ENCODE data around the gene PIGX. TPM values are rescaled to one million over a fixed set of nuclear protein-coding genes. Genes with fewer than 3 reads are reported as not detected.
A peak's percentile ranks its signal among the peaks of the same experiment; 100 is the strongest.

The PIGX gene
- total RNA-seq, 2 experiments from 2014 or later, result 43.7 to 47.1 TPM

DNA sequence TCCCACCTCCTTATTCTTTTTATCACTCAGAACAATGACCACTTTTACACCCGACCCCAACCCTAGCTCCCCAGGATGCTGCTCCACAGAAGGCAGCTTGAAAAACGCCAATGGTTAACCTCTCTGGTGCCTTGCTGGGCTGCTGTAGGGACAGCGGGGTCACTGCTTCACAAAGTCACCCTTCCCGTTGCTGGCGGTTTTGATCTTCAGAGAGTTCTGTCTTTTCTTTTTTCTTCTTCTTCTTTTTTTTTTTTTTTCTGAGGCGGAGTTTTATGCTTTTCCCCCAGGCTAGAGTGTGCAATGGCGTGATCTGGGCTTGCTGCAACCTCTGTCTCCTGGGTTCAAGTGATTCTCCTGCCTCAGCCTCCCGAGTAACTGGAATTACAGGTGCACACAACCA, 20.8 kb upstream of the PIGX start:
- no peak for DNase-seq
- Mint-ChIP-seq H3K9me3 (no peaks in the 10 kb centered on the region), H3K36me3 (ENCODE audit: low read depth) (no peaks in the 10 kb centered on the region), H3K4me1 (ENCODE audit: low read depth) (peaks cover 5% of the 10 kb centered on the region), H3K27me3 (no peaks in the 10 kb centered on the region), H3K27ac (no peak overlapping the region), H3K4me3 (no peak overlapping the region)
- TF ChIP-seq, protein P1, sequence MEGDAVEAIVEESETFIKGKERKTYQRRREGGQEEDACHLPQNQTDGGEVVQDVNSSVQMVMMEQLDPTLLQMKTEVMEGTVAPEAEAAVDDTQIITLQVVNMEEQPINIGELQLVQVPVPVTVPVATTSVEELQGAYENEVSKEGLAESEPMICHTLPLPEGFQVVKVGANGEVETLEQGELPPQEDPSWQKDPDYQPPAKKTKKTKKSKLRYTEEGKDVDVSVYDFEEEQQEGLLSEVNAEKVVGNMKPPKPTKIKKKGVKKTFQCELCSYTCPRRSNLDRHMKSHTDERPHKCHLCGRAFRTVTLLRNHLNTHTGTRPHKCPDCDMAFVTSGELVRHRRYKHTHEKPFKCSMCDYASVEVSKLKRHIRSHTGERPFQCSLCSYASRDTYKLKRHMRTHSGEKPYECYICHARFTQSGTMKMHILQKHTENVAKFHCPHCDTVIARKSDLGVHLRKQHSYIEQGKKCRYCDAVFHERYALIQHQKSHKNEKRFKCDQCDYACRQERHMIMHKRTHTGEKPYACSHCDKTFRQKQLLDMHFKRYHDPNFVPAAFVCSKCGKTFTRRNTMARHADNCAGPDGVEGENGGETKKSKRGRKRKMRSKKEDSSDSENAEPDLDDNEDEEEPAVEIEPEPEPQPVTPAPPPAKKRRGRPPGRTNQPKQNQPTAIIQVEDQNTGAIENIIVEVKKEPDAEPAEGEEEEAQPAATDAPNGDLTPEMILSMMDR (IDR thresholded peaks at IDR 0.05), result no peak
- no peak for ATAC-seq
- intact Hi-C loops (cut with micrococcal nuclease), result no loop called here
- ChIA-PET CTCF (interaction anchor here (11.3 kb wide), 1 partner anchor 83 kb away, joined by 310 read pairs; no protein-coding TSS in a partner anchor), POLR2A (interaction anchor here (0.5 kb wide), 1 partner anchor 107 kb away, joined by 3 read pairs; no protein-coding TSS in a partner anchor)

GRCh38 chr3:196694202-196694638, 18.0 kb upstream of the PIGX start:
- peak; percentile 45 for ATAC-seq
- intact Hi-C loops (cut with micrococcal nuclease), result no loop called here

GRCh38 chr3:196694941-196695848, 17.0 kb upstream of the PIGX start:
- Mint-ChIP-seq H3K4me1 (ENCODE audit: low read depth) (peaks cover 5% of the 10 kb centered on the region), H3K27me3 (no peaks in the 10 kb centered on the region), H3K4me3 (peak overlapping the region; percentile 44), H3K36me3 (ENCODE audit: low read depth) (no peaks in the 10 kb centered on the region), H3K27ac (peak overlapping the region; percentile 21), H3K9me3 (no peaks in the 10 kb centered on the region)
- CTCF ChIA-PET, result no interaction called here
- intact Hi-C loops (cut with micrococcal nuclease), result no loop called here
- ATAC-seq, result peak; percentile 29
- POLR2A ChIA-PET, result interaction anchor here (0.9 kb wide), 1 partner anchor 64 kb away, joined by 3 read pairs; no protein-coding TSS in a partner anchor
- TF ChIP-seq, protein P1 (IDR thresholded peaks at IDR 0.05), result no peak
- peak; percentile 35 for DNase-seq

More at GRCh38 chr3:196694202-196694638, 18.0 kb upstream of the PIGX start:
- ChIA-PET CTCF (interaction anchor here (0.7 to 11.3 kb wide), 8 partner anchors 10 to 189 kb away, joined by 3 to 310 read pairs (median 4); no protein-coding TSS in a partner anchor), POLR2A (interaction anchor here (0.7 to 1.0 kb wide), 2 partner anchors 14 to 148 kb away, joined by 3 to 5 read pairs; no protein-coding TSS in a partner anchor)
- Mint-ChIP-seq H3K4me3 (no peak overlapping the region), H3K27me3 (no peaks in the 10 kb centered on the region), H3K27ac (peak overlapping the region; percentile 57), H3K36me3 (ENCODE audit: low read depth) (no peaks in the 10 kb centered on the region), H3K4me1 (ENCODE audit: low read depth) (peaks cover 5% of the 10 kb centered on the region), H3K9me3 (no peaks in the 10 kb centered on the region)
- DNase-seq, result peak; percentile 39
- TF ChIP-seq, protein P1 (IDR thresholded peaks at IDR 0.05), result peak; percentile 37

GRCh38 chr3:196695849-196696226, 16.3 kb upstream of the PIGX start:
- H3K27me3 Mint-ChIP-seq, result no peaks in the 10 kb centered on the region
- peak overlapping the region; percentile 21 for H3K27ac Mint-ChIP-seq
- peaks cover 5% of the 10 kb centered on the region for H3K4me1 Mint-ChIP-seq (ENCODE audit: low read depth)
- CTCF ChIA-PET, result no interaction called here
- peak overlapping the region; percentile 44 for H3K4me3 Mint-ChIP-seq
- ATAC-seq (peak; percentile 54), DNase-seq (peak; percentile 25)
- no peaks in the 10 kb centered on the region for H3K36me3 Mint-ChIP-seq (ENCODE audit: low read depth)
- intact Hi-C loops (cut with micrococcal nuclease), result no loop called here
- POLR2A ChIA-PET, result interaction anchor here (0.5 to 0.9 kb wide), 2 partner anchors 64 to 510 kb away, joined by 3 read pairs; no protein-coding TSS in a partner anchor
- no peaks in the 10 kb centered on the region for H3K9me3 Mint-ChIP-seq
- TF ChIP-seq, protein P1 (IDR thresholded peaks at IDR 0.05), result no peak

Data from activated CD8-positive, alpha-beta T cell treated with anti-CD3 and anti-CD28 coated beads for 36 hours (primary cell).